OCI-LY1 (cell line): ENCODE measurements around the gene TMEM181.

ENCODE experiments used
- EZH2 ChIP-seq: fragments of 200-600 bp; sonication (generic), shearing (Covaris generic); IDR thresholded peaks from 2 replicates; pipeline ENCODE4 v1.8.0; 2017; ENCODE audit warnings: borderline replicate concordance, mixed run types, mild to moderate bottlenecking, antibody characterized with exemption, low read length, moderate library complexity, mixed read lengths
- TF ChIP-seq, protein P1 (sequence below): fragments of 200-600 bp; sonication (generic), shearing (Covaris generic); IDR thresholded peaks from 2 replicates; pipeline ENCODE4 v1.5.1; 2017; ENCODE audit warnings: mild to moderate bottlenecking, antibody characterized with exemption, low read length, moderate library complexity, mixed read lengths

DNA sequence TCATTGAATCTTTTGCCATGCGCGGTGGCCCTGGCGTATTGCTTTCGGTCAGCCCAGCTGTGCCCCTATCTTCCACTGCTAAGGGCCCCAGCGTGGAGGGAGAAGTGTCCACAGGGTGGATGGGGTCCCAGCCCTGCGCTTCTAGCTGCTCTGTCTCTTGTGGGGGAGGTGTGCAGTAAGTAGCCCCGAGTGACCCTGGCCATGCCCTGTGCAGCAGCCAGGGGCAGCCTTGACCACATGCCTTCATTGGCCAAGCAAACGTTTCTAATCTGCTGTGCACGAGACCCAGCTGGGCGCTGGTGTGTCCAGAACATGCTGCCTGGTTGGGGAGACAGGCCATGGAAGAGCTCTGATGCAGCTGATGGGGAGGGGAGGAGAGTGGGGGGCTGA lies 13.6 kb downstream of the TMEM181 start:
- TF ChIP-seq, protein P1, sequence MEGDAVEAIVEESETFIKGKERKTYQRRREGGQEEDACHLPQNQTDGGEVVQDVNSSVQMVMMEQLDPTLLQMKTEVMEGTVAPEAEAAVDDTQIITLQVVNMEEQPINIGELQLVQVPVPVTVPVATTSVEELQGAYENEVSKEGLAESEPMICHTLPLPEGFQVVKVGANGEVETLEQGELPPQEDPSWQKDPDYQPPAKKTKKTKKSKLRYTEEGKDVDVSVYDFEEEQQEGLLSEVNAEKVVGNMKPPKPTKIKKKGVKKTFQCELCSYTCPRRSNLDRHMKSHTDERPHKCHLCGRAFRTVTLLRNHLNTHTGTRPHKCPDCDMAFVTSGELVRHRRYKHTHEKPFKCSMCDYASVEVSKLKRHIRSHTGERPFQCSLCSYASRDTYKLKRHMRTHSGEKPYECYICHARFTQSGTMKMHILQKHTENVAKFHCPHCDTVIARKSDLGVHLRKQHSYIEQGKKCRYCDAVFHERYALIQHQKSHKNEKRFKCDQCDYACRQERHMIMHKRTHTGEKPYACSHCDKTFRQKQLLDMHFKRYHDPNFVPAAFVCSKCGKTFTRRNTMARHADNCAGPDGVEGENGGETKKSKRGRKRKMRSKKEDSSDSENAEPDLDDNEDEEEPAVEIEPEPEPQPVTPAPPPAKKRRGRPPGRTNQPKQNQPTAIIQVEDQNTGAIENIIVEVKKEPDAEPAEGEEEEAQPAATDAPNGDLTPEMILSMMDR = no peak
- TF ChIP-seq EZH2 = no peak
